ENCODE results near the gene TMEM94. TPM values are rescaled to one million over a fixed set of nuclear protein-coding genes. Genes with fewer than 3 reads are reported as not detected.

The TMEM94 gene
- total RNA-seq, 1 experiment from 2014 or later = 129 TPM

GRCh38 chr17:75515496-75516254, 59.2 kb downstream of the TMEM94 start, which contains the start of gene CASKIN2:
Gene CASKIN2, minus strand, starts transcription at chr17:75515537. Its CDS starts 1,733 bp downstream, at chr17:75513804.
- TF ChIP-seq POLR2AphosphoS5 (IDR thresholded peaks at IDR 0.05; ENCODE audit: low read depth, low read length) = no peak
- TF ChIP-seq TCF7L2 (IDR thresholded peaks at IDR 0.05; ENCODE audit: low read depth, low read length) = no peak
- TF ChIP-seq REST (IDR thresholded peaks at IDR 0.05; ENCODE audit: insufficient read depth in 1 of 2, low read depth in 2 of 2, low read length in 1 of 2) = peak; percentile 99
- TF ChIP-seq CTCF (IDR thresholded peaks at IDR 0.05) = peak; percentile 100
- TF ChIP-seq SIN3A (IDR thresholded peaks at IDR 0.05; ENCODE audit: borderline replicate concordance, insufficient read depth, low read depth, low read length) = peak; percentile 98
- POLR2A ChIA-PET = no interaction called here
- no peaks in the 10 kb centered on the region for H3K27me3 ChIP-seq (ENCODE audit: control insufficient read depth, insufficient read depth, low read length)
- DNase-seq (ENCODE audit: low read depth, low spot score) = peak; percentile 41
- ATAC-seq = peak; percentile 84
- in situ Hi-C loops (cut with HindIII; ENCODE audit: low pct_unique_long_range_greater_than_20kb, low sequenced_read_pairs) (no loop called here), intact Hi-C loops (cut with micrococcal nuclease; ENCODE audit: unreplicated experiment) (no loop called here)
- H3K36me3 ChIP-seq (ENCODE audit: control insufficient read depth, insufficient read depth, low read length) = peaks cover 12% of the 10 kb centered on the region; the same call in 1 of the 2 replicates
- H3K9me3 ChIP-seq (ENCODE audit: control insufficient read depth, insufficient read depth, low read depth, low read length) = no peaks in the 10 kb centered on the region
- peak within 1 kb of the TSS; percentile 80 for H3K27ac ChIP-seq (ENCODE audit: low read length)
- peak within 1 kb of the TSS; percentile 72 to 82 for H3K4me3 ChIP-seq (ENCODE audit: low read depth in 2 of 2, low read length in 2 of 2)
- CTCF ChIA-PET = interaction anchor here (0.7 to 2.0 kb wide), 5 partner anchors 9 to 88 kb away, joined by 3 to 12 read pairs (median 6); partner anchors contain the start of gene LLGL2
- peaks cover 38% of the 10 kb centered on the region for H3K4me1 ChIP-seq (ENCODE audit: control insufficient read depth, insufficient read depth, low read length)
- BruUV-seq (replicated peaks) = no TSS peak

- Histone ChIP-seq H3K9me3 (ENCODE audit: control insufficient read depth, insufficient read depth, low read depth, low read length) (no peaks in the 10 kb centered on the region), H3K4me3 (ENCODE audit: low read depth in 2 of 2, low read length in 2 of 2) (peak within 1 kb of the TSS; percentile 82), H3K27me3 (ENCODE audit: control insufficient read depth, insufficient read depth, low read length) (no peaks in the 10 kb centered on the region), H3K27ac (ENCODE audit: low read length) (peak within 1 kb of the TSS; percentile 80), H3K36me3 (ENCODE audit: control insufficient read depth, insufficient read depth, low read length) (peaks cover 12% of the 10 kb centered on the region; the same call in 1 of the 2 replicates), H3K4me1 (ENCODE audit: control insufficient read depth, insufficient read depth, low read length) (peaks cover 38% of the 10 kb centered on the region)
- intact Hi-C loops (cut with micrococcal nuclease; ENCODE audit: unreplicated experiment) = no loop called here
- TF ChIP-seq POLR2AphosphoS5 (IDR thresholded peaks at IDR 0.05; ENCODE audit: low read depth, low read length) (no peak), SIN3A (IDR thresholded peaks at IDR 0.05; ENCODE audit: borderline replicate concordance, insufficient read depth, low read depth, low read length) (peak; percentile 88; the same call in 1 of the 2 replicates), CTCF (IDR thresholded peaks at IDR 0.05) (no peak), REST (IDR thresholded peaks at IDR 0.05; ENCODE audit: insufficient read depth in 1 of 2, low read depth in 2 of 2, low read length in 1 of 2) (no peak), TCF7L2 (IDR thresholded peaks at IDR 0.05; ENCODE audit: low read depth, low read length) (no peak)
- in situ Hi-C loops (cut with HindIII; ENCODE audit: low pct_unique_long_range_greater_than_20kb, low sequenced_read_pairs) = no loop called here
- no TSS peak for BruUV-seq (replicated peaks)
- ChIA-PET POLR2A (no interaction called here), CTCF (interaction anchor here (0.7 to 2.0 kb wide), 6 partner anchors 8 to 89 kb away, joined by 3 to 12 read pairs (median 6); partner anchors contain the start of gene LLGL2)
- peak; percentile 30 for DNase-seq (ENCODE audit: low read depth, low spot score)
- peak; percentile 91 for ATAC-seq
These were observed 59.8 kb downstream of the TMEM94 start, which contains the start of gene TSEN54 for GRCh38 chr17:75516255-75516618. Gene TSEN54, plus strand, starts transcription at chr17:75516528. Its CDS starts 33 bp downstream, at chr17:75516561.
